HG03378 (cell line): Measurements from ENCODE around the gene CACNA1G.

Experiments used
- ATAC-seq: cut with Tn5 transposase; IDR thresholded peaks from one replicate; pipeline ENCODE4 v1.9.1; 2021; ENCODE audit warnings: mild to moderate bottlenecking, moderate library complexity; ENCODE audit not compliant: unreplicated experiment

The CACNA1G gene

GRCh38 chr17:50585346-50585745, 24.8 kb downstream of the CACNA1G start:
- ATAC-seq: no peak

GRCh38 chr17:50585891-50586290, 25.4 kb downstream of the CACNA1G start:
- no peak for ATAC-seq

- ATAC-seq: no peak
These were observed 26.1 kb downstream of the CACNA1G start for GRCh38 chr17:50586421-50587247.

GRCh38 chr17:50587571-50587970, 27.1 kb downstream of the CACNA1G start:
- no peak for ATAC-seq

GRCh38 chr17:50588391-50589049, 28.0 kb downstream of the CACNA1G start:
- no peak for ATAC-seq

- ATAC-seq: no peak
These were observed 28.7 kb downstream of the CACNA1G start for GRCh38 chr17:50589095-50589705.

GRCh38 chr17:50590946-50591737, 30.6 kb downstream of the CACNA1G start:
- ATAC-seq: no peak

- ATAC-seq: no peak
These were observed 32.8 kb downstream of the CACNA1G start for GRCh38 chr17:50593321-50593720.

- ATAC-seq: no peak
These were observed 33.8 kb downstream of the CACNA1G start for GRCh38 chr17:50594128-50594823.

- no peak for ATAC-seq
These were observed 34.4 kb downstream of the CACNA1G start for GRCh38 chr17:50594892-50595291.

- ATAC-seq: no peak
These were observed 35.9 kb downstream of the CACNA1G start for GRCh38 chr17:50596191-50597037.

GRCh38 chr17:50598487-50598886, 38.0 kb downstream of the CACNA1G start:
- ATAC-seq: no peak

- ATAC-seq: no peak
These were observed 39.1 kb downstream of the CACNA1G start for GRCh38 chr17:50599606-50600005.

- no peak for ATAC-seq
These were observed 41.4 kb downstream of the CACNA1G start for GRCh38 chr17:50601823-50602375.

- ATAC-seq: no peak
These were observed 42.3 kb downstream of the CACNA1G start for GRCh38 chr17:50602836-50603235.

- no peak for ATAC-seq
These were observed 42.8 kb downstream of the CACNA1G start for GRCh38 chr17:50603340-50603739.

GRCh38 chr17:50604513-50604912, 44.0 kb downstream of the CACNA1G start:
- ATAC-seq: no peak

- no peak for ATAC-seq
These were observed 44.9 kb downstream of the CACNA1G start for GRCh38 chr17:50605429-50605828.

GRCh38 chr17:50607522-50608175, 47.1 kb downstream of the CACNA1G start:
- ATAC-seq: no peak
